Measurements from ENCODE around the gene MXRA8.
"Not testable (repeated sequence)": the region's sequence is repeated elsewhere in the genome, so short reads cannot be mapped to it uniquely, and the experiment has no call there.

The MXRA8 gene

GRCh38 chr1:1324084-1324523 is 34.3 kb downstream of the MXRA8 start:
- DNase-seq (ENCODE audit: low spot score in 2 of 2) (no peak), ATAC-seq (ENCODE audit: low read depth) (peak; percentile 36)
- peak overlapping the region; percentile 95 for H3K4me3 Mint-ChIP-seq
- H3K27ac Mint-ChIP-seq = peak overlapping the region; percentile 88
- H3K9me3 Mint-ChIP-seq = no peaks in the 10 kb centered on the region
- H3K27me3 Mint-ChIP-seq = no peaks in the 10 kb centered on the region
- H3K4me1 Mint-ChIP-seq = peaks cover 12% of the 10 kb centered on the region
- H3K36me3 Mint-ChIP-seq = peaks cover 4% of the 10 kb centered on the region

GRCh38 chr1:1322952-1323351 is 35.4 kb downstream of the MXRA8 start:
- Mint-ChIP-seq H3K36me3 (peaks cover 4% of the 10 kb centered on the region), H3K4me3 (peak overlapping the region; percentile 88), H3K9me3 (no peaks in the 10 kb centered on the region), H3K27ac (peak overlapping the region; percentile 55), H3K27me3 (no peaks in the 10 kb centered on the region), H3K4me1 (peaks cover 12% of the 10 kb centered on the region)
- no peak for DNase-seq (ENCODE audit: low spot score in 2 of 2)
- ATAC-seq (ENCODE audit: low read depth) = no peak

- H3K4me3 Mint-ChIP-seq = peak overlapping the region; percentile 83
- H3K9me3 Mint-ChIP-seq = no peaks in the 10 kb centered on the region
- no peak for DNase-seq (ENCODE audit: low spot score in 2 of 2)
- ATAC-seq (ENCODE audit: low read depth) = no peak
- peaks cover 5% of the 10 kb centered on the region for H3K36me3 Mint-ChIP-seq
- no peaks in the 10 kb centered on the region for H3K27me3 Mint-ChIP-seq
- H3K27ac Mint-ChIP-seq = peak overlapping the region; percentile 55
- H3K4me1 Mint-ChIP-seq = peaks cover 12% of the 10 kb centered on the region
Measured at GRCh38 chr1:1322418-1322817, 35.9 kb downstream of the MXRA8 start.

- Mint-ChIP-seq H3K27me3 (no peaks in the 10 kb centered on the region), H3K9me3 (no peaks in the 10 kb centered on the region), H3K27ac (no peak overlapping the region), H3K36me3 (peaks cover 7% of the 10 kb centered on the region), H3K4me3 (no peak overlapping the region), H3K4me1 (peaks cover 12% of the 10 kb centered on the region)
- DNase-seq (ENCODE audit: low spot score in 2 of 2) (no peak), ATAC-seq (ENCODE audit: low read depth) (no peak)
Measured at GRCh38 chr1:1321477-1321876, 36.9 kb downstream of the MXRA8 start.

- Mint-ChIP-seq H3K36me3 (peaks cover 7% of the 10 kb centered on the region), H3K27ac (no peak overlapping the region), H3K9me3 (no peaks in the 10 kb centered on the region), H3K4me1 (peaks cover 10% of the 10 kb centered on the region), H3K4me3 (no peak overlapping the region), H3K27me3 (no peaks in the 10 kb centered on the region)
- ATAC-seq (ENCODE audit: low read depth) = no peak
- DNase-seq (ENCODE audit: low spot score in 2 of 2) = no peak
Measured at GRCh38 chr1:1320666-1321448, 37.5 kb downstream of the MXRA8 start.

GRCh38 chr1:1319646-1319941 is 38.8 kb downstream of the MXRA8 start:
- DNase-seq (ENCODE audit: low spot score in 2 of 2) (no peak), ATAC-seq (ENCODE audit: low read depth) (no peak)
- Mint-ChIP-seq H3K27me3 (no peaks in the 10 kb centered on the region), H3K4me1 (peaks cover 10% of the 10 kb centered on the region), H3K36me3 (peaks cover 10% of the 10 kb centered on the region), H3K9me3 (no peaks in the 10 kb centered on the region), H3K4me3 (no peak overlapping the region), H3K27ac (no peak overlapping the region)

GRCh38 chr1:1318777-1319645 is 39.3 kb downstream of the MXRA8 start:
- peaks cover 10% of the 10 kb centered on the region for H3K36me3 Mint-ChIP-seq
- H3K9me3 Mint-ChIP-seq = no peaks in the 10 kb centered on the region
- DNase-seq (ENCODE audit: low spot score in 2 of 2) (no peak), ATAC-seq (ENCODE audit: low read depth) (no peak)
- H3K27me3 Mint-ChIP-seq = no peaks in the 10 kb centered on the region
- no peak overlapping the region for H3K27ac Mint-ChIP-seq
- H3K4me3 Mint-ChIP-seq = no peak overlapping the region
- peaks cover 10% of the 10 kb centered on the region for H3K4me1 Mint-ChIP-seq

GRCh38 chr1:1318131-1318652 is 40.2 kb downstream of the MXRA8 start:
- no peaks in the 10 kb centered on the region for H3K9me3 Mint-ChIP-seq
- no peak overlapping the region for H3K4me3 Mint-ChIP-seq
- ATAC-seq (ENCODE audit: low read depth) = no peak
- peaks cover 12% of the 10 kb centered on the region for H3K36me3 Mint-ChIP-seq
- DNase-seq (ENCODE audit: low spot score in 2 of 2) = no peak
- no peak overlapping the region for H3K27ac Mint-ChIP-seq
- H3K4me1 Mint-ChIP-seq = peaks cover 5% of the 10 kb centered on the region
- no peaks in the 10 kb centered on the region for H3K27me3 Mint-ChIP-seq

- Mint-ChIP-seq H3K36me3 (peaks cover 12% of the 10 kb centered on the region), H3K27me3 (no peaks in the 10 kb centered on the region), H3K4me1 (peaks cover 4% of the 10 kb centered on the region), H3K9me3 (no peaks in the 10 kb centered on the region), H3K4me3 (no peak overlapping the region), H3K27ac (no peak overlapping the region)
- ATAC-seq (ENCODE audit: low read depth) (no peak), DNase-seq (ENCODE audit: low spot score in 2 of 2) (no peak)
Measured at GRCh38 chr1:1317420-1317819, 40.9 kb downstream of the MXRA8 start.

GRCh38 chr1:1316199-1316598 is 42.2 kb downstream of the MXRA8 start:
- H3K4me3 Mint-ChIP-seq; H3K27me3 Mint-ChIP-seq; H3K36me3 Mint-ChIP-seq; ATAC-seq (ENCODE audit: low read depth); H3K27ac Mint-ChIP-seq; H3K4me1 Mint-ChIP-seq; DNase-seq (ENCODE audit: low spot score in 2 of 2); H3K9me3 Mint-ChIP-seq: not testable (repeated sequence)

GRCh38 chr1:1315435-1315954 is 42.9 kb downstream of the MXRA8 start:
- ATAC-seq (ENCODE audit: low read depth) (no peak), DNase-seq (ENCODE audit: low spot score in 2 of 2) (no peak)
- H3K36me3 Mint-ChIP-seq = peaks cover 9% of the 10 kb centered on the region
- H3K27ac Mint-ChIP-seq = no peak overlapping the region
- H3K4me3 Mint-ChIP-seq = no peak overlapping the region
- H3K27me3 Mint-ChIP-seq = no peaks in the 10 kb centered on the region
- H3K9me3 Mint-ChIP-seq = no peaks in the 10 kb centered on the region
- no peaks in the 10 kb centered on the region for H3K4me1 Mint-ChIP-seq

- no peak overlapping the region for H3K4me3 Mint-ChIP-seq
- H3K9me3 Mint-ChIP-seq = no peaks in the 10 kb centered on the region
- no peak for ATAC-seq (ENCODE audit: low read depth)
- no peak for DNase-seq (ENCODE audit: low spot score in 2 of 2)
- peaks cover 9% of the 10 kb centered on the region for H3K36me3 Mint-ChIP-seq
- H3K27ac Mint-ChIP-seq = no peak overlapping the region
- no peaks in the 10 kb centered on the region for H3K4me1 Mint-ChIP-seq
- no peaks in the 10 kb centered on the region for H3K27me3 Mint-ChIP-seq
Measured at GRCh38 chr1:1314678-1315335, 43.5 kb downstream of the MXRA8 start.

- Mint-ChIP-seq H3K36me3 (peaks cover 7% of the 10 kb centered on the region), H3K4me3 (no peak overlapping the region), H3K9me3 (no peaks in the 10 kb centered on the region), H3K27ac (no peak overlapping the region), H3K27me3 (no peaks in the 10 kb centered on the region), H3K4me1 (no peaks in the 10 kb centered on the region)
- ATAC-seq (ENCODE audit: low read depth) = no peak
- no peak for DNase-seq (ENCODE audit: low spot score in 2 of 2)
Measured at GRCh38 chr1:1314237-1314586, 44.1 kb downstream of the MXRA8 start.
